ENCODE data around the gene GALNT15. TPM values are rescaled to one million over a fixed set of nuclear protein-coding genes. Genes with fewer than 3 reads are reported as not detected.

Gene GALNT15
- polyA plus RNA-seq, 1 experiment, result 27.9 TPM

DNA sequence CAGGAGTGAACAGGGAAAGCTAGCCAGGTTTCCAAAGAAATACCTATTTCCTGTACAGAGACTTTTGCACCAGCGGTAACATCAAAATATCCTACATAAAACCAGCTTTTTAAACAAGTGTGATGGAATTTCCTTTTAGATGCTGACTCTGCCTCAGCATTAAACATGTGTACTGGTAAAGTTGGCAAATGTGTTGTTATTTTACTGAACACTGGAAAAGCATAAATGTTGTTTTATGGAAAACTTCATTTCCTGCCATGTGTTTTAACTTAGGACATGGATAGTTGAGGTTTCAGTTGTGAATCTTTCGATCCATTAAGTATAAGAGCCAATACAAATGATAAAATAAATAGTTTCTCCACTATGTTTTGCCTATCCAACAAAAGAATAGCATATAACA lies 106.2 kb downstream of the GALNT15 start:
- ChIA-PET POLR2A (no interaction called here), CTCF (interaction anchor here (2.1 to 6.1 kb wide), 2 partner anchors 10 to 13 kb away, joined by 14 to 38 read pairs; no protein-coding TSS in a partner anchor)
- H3K27me3 ChIP-seq (ENCODE audit: control insufficient read depth, insufficient read depth, low read length), result no peaks in the 10 kb centered on the region
- H3K4me3 ChIP-seq (ENCODE audit: low read depth, low read length), result no peak overlapping the region
- H3K9me3 ChIP-seq (ENCODE audit: control insufficient read depth, insufficient read depth, low read length), result no peaks in the 10 kb centered on the region
- no peak overlapping the region for H3K27ac ChIP-seq (ENCODE audit: low read depth, low read length)
- DNase-seq (ENCODE audit: low read depth, low spot score), result no peak
- TF ChIP-seq, protein P1, sequence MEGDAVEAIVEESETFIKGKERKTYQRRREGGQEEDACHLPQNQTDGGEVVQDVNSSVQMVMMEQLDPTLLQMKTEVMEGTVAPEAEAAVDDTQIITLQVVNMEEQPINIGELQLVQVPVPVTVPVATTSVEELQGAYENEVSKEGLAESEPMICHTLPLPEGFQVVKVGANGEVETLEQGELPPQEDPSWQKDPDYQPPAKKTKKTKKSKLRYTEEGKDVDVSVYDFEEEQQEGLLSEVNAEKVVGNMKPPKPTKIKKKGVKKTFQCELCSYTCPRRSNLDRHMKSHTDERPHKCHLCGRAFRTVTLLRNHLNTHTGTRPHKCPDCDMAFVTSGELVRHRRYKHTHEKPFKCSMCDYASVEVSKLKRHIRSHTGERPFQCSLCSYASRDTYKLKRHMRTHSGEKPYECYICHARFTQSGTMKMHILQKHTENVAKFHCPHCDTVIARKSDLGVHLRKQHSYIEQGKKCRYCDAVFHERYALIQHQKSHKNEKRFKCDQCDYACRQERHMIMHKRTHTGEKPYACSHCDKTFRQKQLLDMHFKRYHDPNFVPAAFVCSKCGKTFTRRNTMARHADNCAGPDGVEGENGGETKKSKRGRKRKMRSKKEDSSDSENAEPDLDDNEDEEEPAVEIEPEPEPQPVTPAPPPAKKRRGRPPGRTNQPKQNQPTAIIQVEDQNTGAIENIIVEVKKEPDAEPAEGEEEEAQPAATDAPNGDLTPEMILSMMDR (IDR thresholded peaks at IDR 0.05; ENCODE audit: low read depth, low read length), result no peak

Other genes with a start within 250 kb of the GALNT15 start
- gene DPH3, start 90.3 kb downstream of the GALNT15 start, polyA plus RNA-seq (2011; rRNA removed), result 27.7 and 31.4 TPM in 2 replicates
- gene OXNAD1, start 90.5 kb downstream of the GALNT15 start, polyA plus RNA-seq (2011; rRNA removed), result 7.9 and 9.0 TPM in 2 replicates